ENCODE measurements around the gene ISOC1.

- no peak for TF ChIP-seq CTCF (conservative IDR thresholded peaks at IDR 0.05 in 1 of 2, IDR thresholded peaks at IDR 0.05 in 1 of 2; ENCODE audit: extremely low read depth in 1 of 2, insufficient read depth in 1 of 2, low read depth in 1 of 2, low read length in 2 of 2)
- no peak for TF ChIP-seq EZH2 (IDR thresholded peaks at IDR 0.05; ENCODE audit: borderline replicate concordance, low read length)
Measured at GRCh38 chr5:129133553-129133952, 39.0 kb downstream of the ISOC1 start.

Data from mammary epithelial cell (primary cell).